ENCODE results near the gene FRAT1.
"Not testable (repeated sequence)": the region's sequence is repeated elsewhere in the genome, so short reads cannot be mapped to it uniquely, and the experiment has no call there.

The FRAT1 gene

DNA sequence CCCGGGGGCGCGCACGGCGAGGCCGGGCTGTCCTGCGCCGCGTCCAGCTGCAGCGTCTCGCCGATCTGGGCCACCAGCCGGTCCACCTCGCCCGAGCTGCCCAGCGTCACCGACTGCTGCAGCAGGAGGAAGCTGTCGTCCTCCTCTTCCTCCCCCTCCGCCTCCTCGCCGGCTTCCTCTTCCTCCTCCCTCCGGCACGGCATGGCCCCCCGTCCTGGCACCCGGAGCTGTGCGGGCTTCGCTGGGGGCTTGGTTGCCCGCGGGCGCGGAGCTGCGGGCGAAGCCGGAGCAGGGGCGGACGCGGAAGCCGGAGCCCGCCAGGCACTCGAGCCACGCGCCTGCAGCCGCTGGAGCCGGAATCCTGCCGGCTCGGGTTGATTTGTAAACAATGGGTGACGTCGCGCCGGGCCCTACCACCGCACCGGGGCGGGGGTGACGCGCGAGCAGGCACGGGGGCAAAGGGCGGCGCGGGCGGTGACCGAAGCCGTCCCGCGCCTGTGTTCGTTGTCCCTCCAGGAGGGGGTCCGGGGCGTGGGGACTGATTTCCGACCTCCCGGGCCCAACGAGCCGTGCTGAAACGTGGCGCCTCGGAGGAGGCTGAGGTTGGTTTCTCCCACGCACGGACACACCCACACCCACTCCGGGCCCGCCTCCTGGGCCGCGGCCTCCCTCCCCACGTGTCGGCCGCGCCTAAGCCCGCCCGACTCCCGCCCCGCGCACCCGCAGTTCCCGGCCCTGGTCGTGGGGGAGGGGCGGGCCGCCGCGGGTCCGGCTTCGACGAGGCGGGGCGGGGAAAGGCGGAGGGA lies 15.5 kb downstream of the FRAT1 start, which contains the start of gene FRAT2:
TSS of gene FRAT2 (minus strand) at position 360 of the 806 bp plus-strand sequence. CDS start at position 203, 157 bp downstream.
- DNase-seq (ENCODE audit: low read depth in 2 of 2): peak; percentile 72 to 76

- no peak for DNase-seq (ENCODE audit: low read depth in 2 of 2)
Observed at GRCh38 chr10:97335188-97335619, 16.1 kb downstream of the FRAT1 start.

DNA sequence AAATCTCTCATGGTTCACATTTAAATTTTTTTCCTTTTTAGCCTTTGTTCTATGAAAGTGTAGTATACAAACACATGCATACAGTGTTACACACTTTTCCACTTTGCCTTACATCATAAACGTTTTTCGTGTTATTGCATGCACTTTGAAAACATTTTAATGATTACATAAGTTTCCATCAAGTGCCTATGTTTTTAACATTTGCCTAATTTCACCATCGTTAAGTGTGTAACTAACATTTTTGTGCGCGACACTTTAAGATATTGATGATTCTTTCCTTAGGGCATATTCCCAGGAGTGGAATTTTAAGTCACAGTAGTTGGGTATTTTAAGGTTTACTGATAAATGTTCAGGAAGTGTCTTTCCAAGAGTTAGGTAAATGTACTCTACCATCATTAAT lies 16.9 kb downstream of the FRAT1 start:
- no peak for DNase-seq (ENCODE audit: low read depth in 2 of 2)

- DNase-seq (ENCODE audit: low read depth in 2 of 2): no peak
Observed at GRCh38 chr10:97336446-97336845, 17.4 kb downstream of the FRAT1 start.

GRCh38 chr10:97336942-97337831 lies 18.1 kb downstream of the FRAT1 start:
- no peak for DNase-seq (ENCODE audit: low read depth in 2 of 2)

DNA sequence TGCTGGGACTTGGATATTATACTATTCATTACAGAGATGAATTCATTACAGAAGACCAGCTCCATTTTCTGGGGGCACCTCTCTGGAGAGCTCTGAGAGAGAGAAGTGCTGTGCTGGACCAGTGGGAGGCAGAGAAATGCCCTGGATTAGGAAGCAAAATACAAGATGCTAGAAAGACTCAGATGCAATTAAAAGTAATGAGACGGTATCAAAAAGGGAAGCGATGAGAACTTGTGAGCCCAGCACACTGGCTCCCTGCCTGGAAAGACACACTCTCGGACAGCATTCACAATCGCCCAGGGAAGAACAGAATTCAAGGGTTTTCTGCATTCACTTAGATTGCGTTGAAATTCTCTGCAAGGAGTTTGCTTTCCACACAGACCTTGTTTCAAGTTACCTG lies 19.0 kb downstream of the FRAT1 start:
- DNase-seq (ENCODE audit: low read depth in 2 of 2): no peak

- DNase-seq (ENCODE audit: low read depth in 2 of 2): no peak
Observed at GRCh38 chr10:97341416-97341815, 22.3 kb downstream of the FRAT1 start.

- not testable (repeated sequence) for DNase-seq (ENCODE audit: low read depth in 2 of 2)
Observed at GRCh38 chr10:97343664-97344063, 24.6 kb downstream of the FRAT1 start.

DNA sequence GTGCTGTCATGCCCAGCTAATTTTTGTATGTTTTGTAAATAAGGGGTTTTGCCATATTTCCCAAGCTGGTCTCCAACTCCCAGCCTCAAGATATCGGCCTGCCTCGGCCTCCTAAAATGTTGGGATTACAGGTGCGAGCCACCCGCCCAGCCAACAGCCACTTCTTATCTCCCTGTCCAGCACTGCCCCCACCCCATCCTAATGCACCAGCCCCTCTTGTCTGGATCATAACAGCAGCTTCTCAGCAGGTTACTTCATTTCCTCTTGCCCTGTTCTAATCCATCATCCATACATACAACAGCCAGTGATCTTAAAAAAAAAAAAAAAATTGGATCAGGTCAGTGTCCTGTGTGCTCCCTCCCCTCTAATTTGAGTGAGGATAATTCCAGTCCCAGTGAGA lies 28.2 kb downstream of the FRAT1 start:
- no peak for DNase-seq (ENCODE audit: low read depth in 2 of 2)

DNA sequence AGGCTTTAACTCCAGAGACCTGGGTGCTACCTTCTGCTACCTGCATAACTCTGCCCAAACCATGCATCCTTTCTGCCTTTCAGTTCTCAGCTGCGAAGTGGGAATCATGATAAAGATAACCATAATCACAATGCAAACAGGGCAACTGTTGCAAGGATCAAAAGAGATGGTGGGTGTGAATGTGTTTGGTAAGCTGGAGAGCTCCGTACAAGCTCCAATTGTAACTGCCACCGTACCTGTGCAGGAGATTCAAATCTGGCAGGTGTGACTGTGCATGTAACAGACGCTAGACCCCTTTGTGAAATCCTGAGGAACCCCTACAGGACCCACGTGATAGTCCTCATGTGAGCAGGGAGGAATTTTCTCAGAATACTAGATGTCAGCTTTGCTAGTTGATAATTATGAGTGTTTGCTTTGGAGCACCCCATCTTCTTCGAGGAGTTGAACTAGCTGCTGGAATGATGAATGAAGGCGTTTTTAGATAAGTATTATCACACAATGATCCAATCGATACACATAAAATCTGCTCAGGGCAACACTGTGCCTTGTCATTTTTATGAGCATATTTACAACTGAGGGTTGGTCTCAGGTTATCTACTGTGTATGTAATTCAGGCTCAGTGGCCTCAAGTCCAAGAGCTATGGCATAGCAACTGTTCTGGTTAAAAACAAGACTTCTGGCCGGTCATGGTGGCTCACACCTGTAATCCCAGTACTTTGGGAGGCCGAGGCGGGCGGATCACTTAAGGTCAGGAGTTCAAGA lies 30.9 kb downstream of the FRAT1 start:
- DNase-seq (ENCODE audit: low read depth in 2 of 2): no peak

DNA sequence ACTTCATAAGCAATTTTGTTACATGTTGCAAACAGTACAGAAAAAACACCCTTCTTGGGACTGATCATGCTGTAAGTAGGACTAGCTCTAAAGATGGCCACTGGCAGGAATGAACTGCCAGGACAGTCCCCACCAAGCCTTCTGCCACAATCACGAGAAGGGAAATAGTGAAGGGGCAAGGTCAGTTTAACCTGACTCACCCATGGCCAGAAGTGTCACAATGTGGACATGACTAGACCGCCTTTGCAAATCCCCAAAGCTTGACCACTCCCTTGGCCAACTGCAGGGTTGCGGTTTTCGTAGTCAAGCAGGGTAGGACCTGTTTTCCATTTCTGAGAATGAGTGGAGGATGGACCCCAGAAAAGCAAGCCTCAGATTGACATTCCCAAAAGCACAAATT lies 34.9 kb downstream of the FRAT1 start:
- DNase-seq (ENCODE audit: low read depth in 2 of 2): no peak

DNA sequence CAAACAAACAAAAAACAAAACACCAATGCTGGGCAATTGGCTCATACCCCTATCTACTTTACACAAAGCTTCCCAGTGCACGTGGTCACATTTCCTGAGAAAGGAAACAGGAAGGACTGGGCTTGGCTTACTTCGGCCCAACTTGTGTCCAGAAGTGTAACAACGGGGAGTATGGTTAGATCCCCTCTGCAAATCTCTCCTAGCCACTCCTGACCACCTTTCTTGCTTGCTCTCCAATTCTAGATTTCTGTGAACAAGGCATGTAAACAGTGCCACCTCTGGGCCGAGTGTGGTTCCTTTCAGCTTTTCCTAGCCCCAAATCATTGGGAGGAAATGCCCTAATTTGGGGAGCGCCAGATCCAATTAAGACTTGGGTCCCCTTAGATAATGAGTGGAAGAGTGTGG lies 36.5 kb downstream of the FRAT1 start:
- no peak for DNase-seq (ENCODE audit: low read depth in 2 of 2)

DNA sequence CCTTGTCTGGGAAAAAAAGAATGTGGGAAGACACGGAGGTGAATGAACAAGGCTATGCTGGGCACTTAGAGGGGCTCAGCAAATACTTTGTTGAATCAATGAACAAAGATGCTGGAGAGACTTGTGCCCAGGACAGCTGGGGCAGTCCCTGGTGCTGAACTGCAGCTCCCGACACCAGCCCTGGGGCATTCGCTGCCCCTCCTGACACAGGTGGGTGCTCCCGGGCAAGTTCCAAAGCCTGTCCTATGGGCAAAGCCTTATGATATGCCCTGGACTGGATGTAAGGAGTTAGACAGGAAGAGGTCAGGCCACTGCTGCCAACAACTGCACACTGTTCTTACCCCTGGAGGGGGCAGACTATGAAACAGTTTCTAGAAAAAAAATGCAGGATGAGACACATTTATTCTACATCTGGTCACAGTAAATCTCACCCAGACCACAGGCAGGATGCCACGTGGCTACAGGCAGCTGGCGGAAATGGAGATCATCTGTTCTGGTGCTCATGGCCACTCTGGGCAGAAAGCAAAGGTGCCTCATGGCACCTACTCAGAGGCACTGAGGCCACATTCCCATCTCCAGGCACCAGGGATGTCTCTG lies 37.3 kb downstream of the FRAT1 start:
- no peak for DNase-seq (ENCODE audit: low read depth in 2 of 2)

DNA sequence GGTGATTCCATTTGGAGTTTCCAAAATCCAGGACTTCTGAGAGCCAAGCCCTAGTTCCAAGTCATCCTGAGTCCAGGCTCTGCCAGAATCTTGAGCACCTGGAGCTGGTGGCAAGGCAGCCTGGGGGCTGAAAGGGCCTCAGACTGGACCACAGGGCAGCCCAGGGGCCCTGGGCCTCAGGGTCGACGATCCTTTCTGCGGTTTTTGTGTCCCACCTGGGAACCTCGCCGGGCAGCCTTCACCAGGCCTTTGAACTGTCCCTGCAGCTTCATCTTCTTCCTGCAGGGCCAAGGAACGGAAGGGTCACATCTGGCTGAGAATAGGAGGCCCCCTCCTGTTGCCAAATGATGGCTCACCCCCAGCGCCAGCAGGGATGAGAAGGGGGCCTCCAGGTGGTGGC lies 37.8 kb downstream of the FRAT1 start:
- no peak for DNase-seq (ENCODE audit: low read depth in 2 of 2)

DNA sequence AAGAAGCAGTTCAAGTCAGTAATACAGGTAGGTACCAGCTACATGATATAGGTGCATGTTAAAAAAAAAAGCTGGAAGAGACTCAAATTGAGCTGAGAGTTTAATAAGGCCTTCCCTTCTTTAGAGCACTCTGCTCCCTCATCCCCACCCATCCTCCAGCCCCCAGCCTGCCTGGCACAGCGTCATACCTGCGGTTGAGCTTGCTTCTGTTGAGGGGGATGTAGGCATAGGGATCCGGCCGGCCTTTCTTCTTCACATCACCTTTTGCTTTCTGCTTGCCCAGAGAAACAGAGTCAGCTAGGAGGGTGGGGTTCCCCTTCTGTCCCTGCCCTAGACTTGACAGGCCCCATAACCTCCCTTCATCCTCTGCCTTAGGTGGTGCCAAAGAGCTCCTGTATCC lies 39.3 kb downstream of the FRAT1 start:
- DNase-seq (ENCODE audit: low read depth in 2 of 2): no peak

DNA sequence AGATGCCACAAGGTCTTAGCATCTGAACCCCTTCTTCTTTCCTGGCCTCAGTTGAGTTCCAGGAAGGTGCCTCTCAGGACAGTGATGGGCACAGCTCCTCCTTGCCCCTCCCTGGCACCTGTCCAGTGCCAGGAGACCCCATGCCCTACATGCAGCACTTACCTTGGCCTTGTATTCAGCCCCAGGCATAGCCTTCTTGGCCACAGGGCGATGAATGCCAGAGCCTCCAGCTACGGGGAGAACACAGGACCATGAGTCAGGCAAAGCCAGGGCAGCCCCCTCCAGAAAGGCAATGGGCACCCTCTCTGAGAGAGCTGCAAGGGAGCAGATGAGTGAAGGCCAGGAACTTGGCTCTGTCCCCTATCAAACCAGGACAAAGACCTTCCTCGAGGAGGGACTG lies 39.7 kb downstream of the FRAT1 start:
- DNase-seq (ENCODE audit: low read depth in 2 of 2): no peak

GRCh38 chr10:97360705-97361536 lies 41.9 kb downstream of the FRAT1 start:
- no peak for DNase-seq (ENCODE audit: low read depth in 2 of 2)

- DNase-seq (ENCODE audit: low read depth in 2 of 2): no peak
Observed at GRCh38 chr10:97361537-97361901, 42.4 kb downstream of the FRAT1 start.

DNA sequence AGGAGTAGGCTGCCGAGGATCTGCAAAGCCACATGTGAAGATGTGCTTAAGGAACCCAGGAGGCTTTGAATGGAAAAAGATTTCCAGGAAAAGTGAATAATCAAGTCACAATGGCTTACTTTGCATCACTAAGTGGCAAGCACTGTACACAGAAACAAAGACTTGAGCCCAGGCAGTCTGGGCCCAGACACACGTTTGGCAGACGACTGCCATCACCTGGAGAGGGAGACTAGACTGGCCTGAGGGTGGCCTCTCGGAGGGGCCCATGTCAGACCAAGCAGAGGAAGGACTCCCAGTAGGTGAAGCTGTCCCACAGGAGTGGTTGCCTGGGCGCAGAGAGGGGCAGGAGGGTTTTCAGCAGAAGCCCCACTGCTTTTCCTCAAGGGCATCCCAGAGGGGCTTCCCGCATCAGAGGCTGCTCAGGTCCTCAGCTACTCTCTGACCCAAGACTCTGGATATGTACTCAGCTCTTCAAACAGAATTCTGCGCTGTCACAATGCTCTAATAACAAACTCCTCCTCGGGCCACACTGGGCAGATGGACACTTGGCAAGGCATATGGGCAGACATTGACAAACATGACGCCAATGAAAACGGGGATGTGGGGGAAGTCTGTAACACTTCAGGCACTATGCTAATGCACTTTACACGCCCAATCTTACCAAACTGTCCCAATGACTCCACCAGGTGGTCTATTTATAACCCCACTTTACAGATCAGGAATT lies 43.4 kb downstream of the FRAT1 start:
- DNase-seq (ENCODE audit: low read depth in 2 of 2): no peak

DNA sequence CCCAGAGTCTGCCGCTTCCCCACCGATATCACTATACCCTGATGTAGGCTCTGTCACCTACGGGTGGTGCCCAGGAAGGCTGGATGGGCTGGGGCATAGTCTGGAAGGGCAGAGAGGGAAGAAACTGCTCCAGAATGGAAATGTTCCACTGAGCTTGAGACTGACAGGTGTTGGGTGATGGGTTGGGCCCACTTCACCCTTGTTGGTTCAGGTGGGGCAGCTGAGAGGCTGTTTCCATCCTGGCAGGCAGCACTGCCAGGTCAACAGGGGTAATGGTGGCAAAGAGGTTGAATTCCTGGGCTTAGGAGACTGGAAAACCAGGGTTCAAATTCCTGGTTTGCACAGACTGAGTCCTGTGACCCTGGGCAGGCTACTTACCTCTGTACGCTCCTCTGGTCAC lies 44.0 kb downstream of the FRAT1 start:
- DNase-seq (ENCODE audit: low read depth in 2 of 2): no peak

All from activated CD8-positive, alpha-beta memory T cell treated with anti-CD3 and anti-CD28 coated beads for 4 hours (primary cell).